AG10803 (cell line): Measurements from ENCODE around the gene FARP1.
A peak's percentile ranks its signal among the peaks of the same experiment; 100 is the strongest.

Experiments used
- DNase-seq: peaks from one replicate; pipeline ENCODE4 v3.0.0; 2010; ENCODE audit warnings: low read depth
- H3K4me3 ChIP-seq: 2 replicates; pipeline ENCODE4 v1.5.1; 2011; ENCODE audit warnings: mild to moderate bottlenecking, low read length, control low read depth
- CTCF ChIP-seq: conservative IDR thresholded peaks from 2 replicates; pipeline ENCODE4 v1.5.1; 2011; ENCODE audit warnings: mild to moderate bottlenecking, low read length, control low read depth, inconsistent platforms

Gene FARP1

GRCh38 chr13:98260357-98261164 lies 117.7 kb downstream of the FARP1 start:
- no peak for TF ChIP-seq CTCF
- DNase-seq = peak; percentile 37
- no peak overlapping the region for H3K4me3 ChIP-seq

- no peak overlapping the region for H3K4me3 ChIP-seq
- no peak for DNase-seq
- no peak for TF ChIP-seq CTCF
These were observed 118.3 kb downstream of the FARP1 start for GRCh38 chr13:98261165-98261702.

GRCh38 chr13:98262292-98262691 lies 119.4 kb downstream of the FARP1 start:
- TF ChIP-seq CTCF = no peak
- H3K4me3 ChIP-seq = no peak overlapping the region
- no peak for DNase-seq

GRCh38 chr13:98263841-98264240 lies 120.9 kb downstream of the FARP1 start:
- H3K4me3 ChIP-seq = no peak overlapping the region
- DNase-seq = no peak
- TF ChIP-seq CTCF = no peak

- no peak for TF ChIP-seq CTCF
- no peak for DNase-seq
- H3K4me3 ChIP-seq = no peak overlapping the region
These were observed 122.0 kb downstream of the FARP1 start for GRCh38 chr13:98264877-98265276.

- no peak for TF ChIP-seq CTCF
- H3K4me3 ChIP-seq = no peak overlapping the region
- peak; percentile 45 for DNase-seq
These were observed 123.0 kb downstream of the FARP1 start for GRCh38 chr13:98265692-98266551.
